ENCODE data around the gene COL1A1.
A peak's percentile ranks its signal among the peaks of the same experiment; 100 is the strongest.

Gene COL1A1

DNA sequence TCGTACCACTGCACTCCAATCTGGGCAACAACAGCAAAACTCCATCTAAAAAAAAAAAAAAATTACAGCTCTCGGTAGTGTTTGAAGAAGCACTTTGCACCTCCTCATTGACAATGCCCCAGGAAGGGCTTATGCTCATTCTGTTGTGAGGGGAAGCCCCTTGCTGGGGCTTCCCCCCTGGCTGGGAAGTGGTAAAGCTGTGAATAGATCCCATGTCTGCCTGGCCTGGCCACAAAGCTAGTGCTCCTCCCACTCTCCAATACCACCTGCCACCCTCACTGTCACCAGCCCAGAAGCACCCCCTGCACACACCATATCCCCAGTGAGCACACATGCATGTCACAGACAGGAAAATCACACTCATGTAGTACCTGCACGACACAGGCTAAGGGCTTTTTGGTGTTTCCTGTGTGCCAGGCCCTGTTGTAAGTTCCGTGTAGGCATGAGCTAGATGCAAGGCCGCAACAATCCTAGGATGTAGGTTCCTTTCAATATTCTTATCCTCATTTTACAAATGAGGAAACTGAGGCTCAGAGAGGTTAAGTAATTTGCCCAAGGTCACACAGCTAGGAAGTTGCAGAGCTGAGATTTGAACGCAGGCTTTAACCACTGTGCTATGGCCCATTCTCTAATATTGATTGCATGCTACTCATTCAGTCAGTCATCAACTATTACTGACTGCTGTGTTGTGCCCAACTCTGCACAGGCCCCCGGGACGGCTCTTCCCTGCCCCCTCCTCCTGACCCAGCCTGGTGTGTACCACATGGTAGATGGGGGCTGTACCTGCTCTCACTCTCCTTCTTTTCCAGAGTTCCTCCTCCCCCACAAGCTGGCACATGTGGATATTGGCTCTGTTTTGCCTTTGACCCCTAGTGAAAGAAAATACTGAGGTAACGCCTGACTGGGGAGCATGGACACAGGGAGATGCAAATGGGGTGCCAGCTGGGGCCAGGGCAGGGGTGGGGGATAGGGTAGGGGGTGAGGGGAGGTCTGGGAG is 11.9 kb upstream of the COL1A1 start:
- DNase-seq (ENCODE audit: low read depth in 3 of 3, low spot score in 1 of 3), result no peak

GRCh38 chr17:50212121-50212843 is 10.9 kb upstream of the COL1A1 start:
- no peak for DNase-seq (ENCODE audit: low read depth in 3 of 3, low spot score in 1 of 3)

DNA sequence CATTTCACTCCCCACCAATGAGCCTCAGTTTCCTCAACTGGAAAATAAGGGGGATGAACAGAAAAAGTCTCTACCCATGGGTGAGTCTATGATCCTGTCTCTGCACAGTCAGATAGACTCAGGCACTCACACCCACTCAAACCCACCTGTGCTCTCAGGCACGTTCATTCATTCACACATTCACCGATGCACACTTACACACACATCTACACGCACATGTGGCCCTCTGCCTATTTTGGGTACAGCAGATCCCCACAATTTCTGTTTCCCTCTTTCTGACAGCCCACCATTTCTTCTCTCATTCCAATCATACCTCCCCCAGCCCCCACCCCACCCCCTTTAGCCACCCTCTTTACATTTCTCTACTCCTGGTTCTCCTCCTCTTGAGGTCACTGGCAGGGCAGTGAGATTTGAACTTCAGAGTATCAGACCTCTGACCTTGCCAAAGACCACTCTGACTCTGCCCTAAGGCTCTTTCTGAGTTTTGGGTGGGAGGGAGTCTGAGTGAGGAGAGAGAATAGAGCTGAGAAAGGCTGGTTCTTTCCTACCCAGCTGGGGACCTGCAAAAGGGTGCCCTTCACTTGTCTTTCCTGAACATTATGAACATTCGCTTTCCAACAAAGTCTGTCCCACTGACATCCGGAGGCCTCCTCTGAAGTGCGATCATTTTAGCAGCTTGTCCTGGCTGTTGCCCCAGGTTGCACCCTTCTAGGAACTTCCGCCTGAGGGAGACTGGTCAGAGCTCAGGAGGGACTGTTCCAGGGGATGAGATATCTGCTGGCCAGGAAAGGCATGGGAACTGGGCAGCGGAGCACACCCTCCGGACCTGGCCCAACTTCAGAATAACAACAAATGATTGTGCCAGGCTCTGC is 10.1 kb upstream of the COL1A1 start:
- DNase-seq (ENCODE audit: low read depth in 3 of 3, low spot score in 1 of 3), result no peak

- no peak for DNase-seq (ENCODE audit: low read depth in 3 of 3, low spot score in 1 of 3)
These were observed 9.1 kb upstream of the COL1A1 start for GRCh38 chr17:50210240-50211225.

- no peak for DNase-seq (ENCODE audit: low read depth in 3 of 3, low spot score in 1 of 3)
These were observed 8.2 kb upstream of the COL1A1 start for GRCh38 chr17:50209472-50210239.

DNA sequence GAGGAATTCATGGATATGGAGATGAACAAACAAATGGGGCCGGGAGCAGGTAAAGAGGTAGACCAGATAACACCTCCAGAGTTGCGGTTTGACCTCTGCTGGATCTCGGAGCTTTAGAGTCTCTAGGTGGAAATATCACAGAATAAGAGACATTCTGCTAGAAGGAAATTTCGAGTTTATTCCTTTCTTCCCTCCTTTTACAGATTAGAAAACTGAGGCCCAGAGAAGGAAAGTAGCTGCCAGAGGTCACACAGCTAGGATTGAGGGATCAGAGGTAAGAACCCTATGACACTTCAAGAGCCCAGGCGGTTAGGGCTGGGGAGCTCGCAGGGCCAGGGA is 7.7 kb upstream of the COL1A1 start:
- no peak for DNase-seq (ENCODE audit: low read depth in 3 of 3, low spot score in 1 of 3)

DNA sequence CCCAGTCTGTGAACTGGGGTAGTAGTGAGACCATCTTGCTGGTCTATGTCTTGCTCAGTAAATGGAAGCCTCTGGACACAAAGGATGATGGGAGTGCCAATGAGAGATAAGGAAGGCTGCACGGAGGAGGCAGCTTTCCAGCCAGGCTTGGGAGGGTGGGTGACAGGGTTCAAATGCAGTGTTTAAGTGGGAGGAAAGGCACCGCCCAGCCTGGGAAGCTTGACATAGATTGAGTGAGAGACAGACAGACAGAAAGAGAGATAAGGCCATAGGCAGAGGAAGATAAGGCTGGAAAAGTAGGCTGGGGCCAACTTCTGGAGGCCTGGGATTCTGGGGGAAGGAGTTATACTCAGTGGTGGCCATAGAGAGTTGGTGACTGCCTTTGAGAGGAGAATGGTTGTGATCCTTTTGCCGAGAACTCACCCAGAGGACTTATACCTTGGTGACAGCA is 7.2 kb upstream of the COL1A1 start:
- no peak for DNase-seq (ENCODE audit: low read depth in 3 of 3, low spot score in 1 of 3)

DNA sequence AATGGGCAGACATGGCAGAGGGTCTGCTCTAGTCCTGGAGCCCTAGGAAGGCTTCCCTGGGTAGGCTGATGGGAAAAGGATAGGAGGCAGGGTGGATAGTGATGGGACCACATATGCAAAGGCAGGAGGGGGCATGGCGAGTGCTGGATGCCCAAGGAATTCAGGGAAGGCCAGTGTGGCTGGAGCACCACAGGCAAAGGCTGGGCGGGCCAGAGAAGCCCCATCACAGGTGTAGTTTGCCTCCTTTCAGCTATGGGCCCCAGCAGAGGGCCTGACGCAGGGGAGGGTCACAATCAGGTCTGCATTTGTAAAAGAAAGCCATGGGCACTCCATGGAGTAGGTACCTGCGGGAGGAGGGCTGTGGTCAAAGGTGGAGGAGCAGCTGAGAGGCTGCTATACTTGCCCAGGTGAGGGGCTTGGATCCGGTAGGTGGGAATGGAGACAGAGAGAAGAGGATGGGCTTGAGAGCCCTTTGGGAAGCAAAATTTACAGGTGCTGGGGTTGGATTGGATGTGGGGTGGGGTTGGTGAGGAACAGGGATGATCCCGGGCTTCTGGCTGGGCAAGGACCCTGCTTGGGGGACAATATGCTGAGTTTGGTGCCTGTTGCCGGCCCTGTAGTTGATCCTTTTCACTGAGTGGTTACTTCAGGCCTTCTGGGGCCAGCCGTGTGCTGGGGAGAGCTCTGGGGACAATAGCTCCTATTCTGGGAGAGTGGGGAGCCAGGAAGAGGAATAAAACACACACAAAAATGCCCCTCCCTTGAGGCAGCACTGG is 6.5 kb upstream of the COL1A1 start:
- DNase-seq (ENCODE audit: low read depth in 3 of 3, low spot score in 1 of 3), result no peak

DNA sequence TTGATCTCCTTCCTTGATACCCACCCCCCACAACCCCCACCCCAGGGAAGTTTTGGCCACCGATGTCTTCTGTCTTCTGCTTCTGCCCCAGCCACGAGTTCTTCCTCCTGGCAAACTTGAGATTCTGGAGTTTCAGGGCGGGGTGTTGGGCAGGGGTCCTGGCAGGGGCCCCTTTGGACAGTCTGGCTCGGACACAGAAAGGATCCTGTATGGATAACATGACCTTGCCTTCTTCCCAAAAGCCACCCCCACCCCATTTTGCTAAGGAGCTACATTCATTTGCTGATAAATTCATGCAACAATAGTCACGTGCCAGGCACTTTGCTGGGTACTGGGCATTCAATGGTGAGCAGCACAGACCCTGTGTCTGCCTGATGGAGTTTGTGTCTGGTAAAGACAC is 5.9 kb upstream of the COL1A1 start:
- no peak for DNase-seq (ENCODE audit: low read depth in 3 of 3, low spot score in 1 of 3)

DNA sequence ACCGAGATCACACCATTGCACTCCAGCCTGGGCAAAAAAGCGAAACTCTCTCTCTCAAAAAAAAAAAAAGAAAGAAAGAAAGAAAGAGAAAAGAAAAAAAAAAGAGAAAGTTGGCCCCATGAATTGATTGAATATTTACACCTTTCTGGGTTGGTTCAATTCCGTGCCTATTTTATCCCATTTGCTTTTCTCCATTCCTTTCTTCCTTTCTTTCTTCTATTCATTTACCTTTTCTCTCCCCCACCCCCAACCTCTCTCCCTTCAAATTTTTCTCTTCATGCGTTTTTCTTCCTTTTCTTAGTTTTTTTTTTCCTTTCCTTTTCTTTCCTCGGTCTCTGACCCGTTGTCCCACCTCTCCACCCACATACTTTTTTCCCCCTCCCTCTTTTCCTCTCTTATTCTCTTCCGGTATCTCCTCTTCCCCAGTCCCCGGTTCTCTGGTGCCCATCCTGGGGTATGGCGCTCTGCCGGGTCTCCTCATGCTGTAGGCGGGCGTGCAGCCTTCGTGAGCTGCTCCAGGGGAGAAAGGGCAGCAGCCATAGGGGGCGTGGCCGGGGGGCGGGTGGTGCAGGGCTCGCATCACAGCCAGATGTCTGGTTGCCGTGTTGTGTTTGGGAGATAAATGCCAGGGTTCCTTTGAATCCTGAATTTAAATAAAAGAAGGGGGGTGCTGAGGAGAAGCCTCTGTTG is 5.3 kb upstream of the COL1A1 start:
- peak in 1 of 3 donors; percentile 8 for DNase-seq (ENCODE audit: low read depth in 3 of 3, low spot score in 1 of 3)

DNA sequence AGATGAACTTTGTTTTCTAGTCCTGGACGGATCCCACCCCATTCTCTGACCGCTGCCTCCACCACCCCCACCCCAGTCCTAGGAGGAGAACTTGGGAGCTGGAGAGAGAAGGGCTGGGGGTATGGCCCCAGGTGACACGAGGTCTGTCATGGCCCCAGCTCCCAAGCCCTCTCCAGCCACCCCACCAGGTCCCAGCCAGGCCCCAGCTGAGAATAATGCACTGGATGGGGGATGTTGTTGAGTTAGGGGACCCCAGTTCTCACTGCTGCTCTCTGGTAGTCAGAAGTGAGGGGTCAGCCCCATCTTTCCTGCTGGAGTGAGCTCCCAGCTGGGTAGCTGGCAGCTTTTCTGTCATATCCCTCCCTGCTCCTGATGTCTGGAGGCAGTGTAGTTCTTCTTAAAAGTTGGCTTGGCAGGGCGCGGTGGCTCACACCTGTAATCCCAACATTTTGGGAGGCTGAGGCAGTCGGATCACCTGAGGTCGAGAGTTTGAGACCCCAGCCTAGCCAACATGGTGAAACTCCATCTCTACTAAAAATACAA is 4.6 kb upstream of the COL1A1 start:
- DNase-seq (ENCODE audit: low read depth in 3 of 3, low spot score in 1 of 3), result no peak

DNA sequence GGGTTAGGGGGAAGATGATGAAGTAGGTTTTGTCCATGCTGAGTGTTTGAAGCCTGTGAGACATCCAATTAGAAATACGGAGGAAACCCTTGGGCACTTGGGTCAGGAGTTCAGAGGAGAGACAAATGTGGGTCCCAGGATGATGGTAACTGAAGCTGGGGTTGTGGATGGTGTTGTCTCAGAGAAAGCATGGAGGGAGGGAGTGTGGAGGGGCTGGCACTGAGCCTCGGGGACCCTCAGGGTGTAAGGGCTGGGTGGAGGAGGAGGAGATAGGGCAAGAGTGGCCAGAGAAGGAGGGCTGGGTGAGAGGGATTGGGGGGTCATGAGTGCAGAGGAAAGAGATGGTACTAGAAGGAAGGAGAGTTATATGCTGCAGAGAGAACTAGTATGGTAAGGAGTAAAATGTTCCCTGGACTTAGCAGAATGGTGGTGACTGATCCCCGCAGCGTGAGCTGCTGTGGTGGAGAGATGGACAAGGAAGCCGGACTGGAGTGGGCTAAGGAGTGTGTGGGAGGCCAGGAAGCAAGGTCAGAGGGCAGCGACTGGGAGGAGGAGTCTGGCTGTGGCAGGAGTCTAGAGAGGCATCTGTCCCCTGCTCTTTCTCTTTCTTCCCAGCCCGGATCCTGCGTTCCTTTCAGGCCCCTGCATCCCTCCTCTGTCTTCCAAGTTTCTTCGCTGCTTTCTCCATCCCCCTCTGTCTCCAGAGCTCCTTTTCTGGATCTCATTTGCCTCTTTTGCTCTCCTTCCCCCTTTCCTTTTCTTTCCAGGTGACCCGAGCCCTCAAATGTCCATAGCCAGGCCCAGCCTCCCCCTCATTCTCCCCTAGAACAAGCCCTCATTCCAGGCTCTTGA is 3.9 kb upstream of the COL1A1 start:
- no peak for DNase-seq (ENCODE audit: low read depth in 3 of 3, low spot score in 1 of 3)

- no peak for DNase-seq (ENCODE audit: low read depth in 3 of 3, low spot score in 1 of 3)
These were observed 3.0 kb upstream of the COL1A1 start for GRCh38 chr17:50204431-50204830.

- no peak for DNase-seq (ENCODE audit: low read depth in 3 of 3, low spot score in 1 of 3)
These were observed 2.3 kb upstream of the COL1A1 start for GRCh38 chr17:50203604-50204345.

GRCh38 chr17:50203086-50203485 is 1.7 kb upstream of the COL1A1 start:
- DNase-seq (ENCODE audit: low read depth in 3 of 3, low spot score in 1 of 3), result no peak
